HEK293 (cell line): ENCODE measurements around the gene NAALADL2.

Experiments
- CTCF ChIP-seq: fragments of 450-650 bp; formaldehyde crosslinking; IDR thresholded peaks from 2 replicates; pipeline ENCODE4 v1.5.1; 2016; ENCODE audit warnings: missing biosample characterization, missing genetic modification characterization
- YY1 ChIP-seq: fragments of 450-650 bp; formaldehyde crosslinking; IDR thresholded peaks from 2 replicates; pipeline ENCODE4 v1.5.1; 2018; ENCODE audit warnings: missing biosample characterization, missing genetic modification characterization
- ZFP37 ChIP-seq: fragments of 450-650 bp; formaldehyde crosslinking; IDR thresholded peaks from 2 replicates; pipeline ENCODE4 v1.5.1; 2016; ENCODE audit warnings: missing biosample characterization, missing genetic modification characterization
- ZNF292 ChIP-seq: fragments of 450-650 bp; formaldehyde crosslinking; IDR thresholded peaks from 2 replicates; pipeline ENCODE4 v1.5.1; 2016; ENCODE audit warnings: low read depth, missing biosample characterization, missing genetic modification characterization, borderline replicate concordance
- ZNF324 ChIP-seq: fragments of 450-650 bp; formaldehyde crosslinking; IDR thresholded peaks from 2 replicates; pipeline ENCODE4 v1.5.1; 2016; ENCODE audit warnings: missing biosample characterization, missing genetic modification characterization
- ZNF350 ChIP-seq: fragments of 450-650 bp; formaldehyde crosslinking; IDR thresholded peaks from 2 replicates; pipeline ENCODE4 v1.5.0; 2017; ENCODE audit warnings: missing biosample characterization, mild to moderate bottlenecking, missing genetic modification characterization
- ZNF354C ChIP-seq: fragments of 450-650 bp; formaldehyde crosslinking; IDR thresholded peaks from 2 replicates; pipeline ENCODE4 v1.5.1; 2016; ENCODE audit warnings: missing biosample characterization, missing genetic modification characterization, low read depth, borderline replicate concordance
- ZNF558 ChIP-seq: fragments of 450-650 bp; formaldehyde crosslinking; IDR thresholded peaks from 2 replicates; pipeline ENCODE4 v1.5.1; 2016; ENCODE audit warnings: missing biosample characterization, missing genetic modification characterization
- TF ChIP-seq, protein P1 (sequence below): sonication (generic); formaldehyde crosslinking; IDR thresholded peaks from 2 replicates; pipeline ENCODE4 v1.8.1; 2022; ENCODE audit warnings: mild to moderate bottlenecking, moderate library complexity, missing genetic modification reagents
- TF ChIP-seq, protein P2 (sequence below): fragments of 450-650 bp; formaldehyde crosslinking; IDR thresholded peaks from 2 replicates; pipeline ENCODE4 v1.5.1; 2017; ENCODE audit warnings: missing biosample characterization, missing genetic modification characterization

DNA sequence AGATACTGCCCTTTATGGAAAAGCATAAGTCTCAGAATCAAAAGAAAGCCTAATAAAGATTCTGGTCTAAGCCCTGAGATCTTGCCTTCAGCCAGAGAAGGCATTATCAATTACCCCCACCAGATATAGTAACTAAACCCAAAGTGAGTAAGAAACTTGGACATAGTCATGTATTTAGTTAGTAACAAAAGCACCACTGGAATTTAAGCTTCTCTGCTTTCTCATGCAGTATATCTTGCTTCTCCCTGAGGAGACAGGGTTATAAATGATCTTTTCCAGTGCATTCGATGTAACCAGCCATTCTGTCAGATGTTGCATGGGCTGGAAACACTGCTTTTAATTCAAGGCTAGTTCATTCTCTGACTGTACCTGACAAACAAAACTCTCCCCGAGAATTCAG, 946.7 kb downstream of the NAALADL2 start:
- TF ChIP-seq CTCF (tag by site-specific recombination) = no peak
- no peak for TF ChIP-seq ZNF354C
- no peak for TF ChIP-seq YY1
- TF ChIP-seq ZNF292 (tag by site-specific recombination) = no peak
- TF ChIP-seq ZNF350 = no peak
- no peak for TF ChIP-seq ZFP37 (tag by site-specific recombination)
- TF ChIP-seq, protein P1, sequence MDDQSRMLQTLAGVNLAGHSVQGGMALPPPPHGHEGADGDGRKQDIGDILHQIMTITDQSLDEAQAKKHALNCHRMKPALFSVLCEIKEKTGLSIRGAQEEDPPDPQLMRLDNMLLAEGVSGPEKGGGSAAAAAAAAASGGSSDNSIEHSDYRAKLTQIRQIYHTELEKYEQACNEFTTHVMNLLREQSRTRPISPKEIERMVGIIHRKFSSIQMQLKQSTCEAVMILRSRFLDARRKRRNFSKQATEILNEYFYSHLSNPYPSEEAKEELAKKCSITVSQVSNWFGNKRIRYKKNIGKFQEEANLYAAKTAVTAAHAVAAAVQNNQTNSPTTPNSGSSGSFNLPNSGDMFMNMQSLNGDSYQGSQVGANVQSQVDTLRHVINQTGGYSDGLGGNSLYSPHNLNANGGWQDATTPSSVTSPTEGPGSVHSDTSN (CRISPR knock-in tag) = no peak
- TF ChIP-seq, protein P2, sequence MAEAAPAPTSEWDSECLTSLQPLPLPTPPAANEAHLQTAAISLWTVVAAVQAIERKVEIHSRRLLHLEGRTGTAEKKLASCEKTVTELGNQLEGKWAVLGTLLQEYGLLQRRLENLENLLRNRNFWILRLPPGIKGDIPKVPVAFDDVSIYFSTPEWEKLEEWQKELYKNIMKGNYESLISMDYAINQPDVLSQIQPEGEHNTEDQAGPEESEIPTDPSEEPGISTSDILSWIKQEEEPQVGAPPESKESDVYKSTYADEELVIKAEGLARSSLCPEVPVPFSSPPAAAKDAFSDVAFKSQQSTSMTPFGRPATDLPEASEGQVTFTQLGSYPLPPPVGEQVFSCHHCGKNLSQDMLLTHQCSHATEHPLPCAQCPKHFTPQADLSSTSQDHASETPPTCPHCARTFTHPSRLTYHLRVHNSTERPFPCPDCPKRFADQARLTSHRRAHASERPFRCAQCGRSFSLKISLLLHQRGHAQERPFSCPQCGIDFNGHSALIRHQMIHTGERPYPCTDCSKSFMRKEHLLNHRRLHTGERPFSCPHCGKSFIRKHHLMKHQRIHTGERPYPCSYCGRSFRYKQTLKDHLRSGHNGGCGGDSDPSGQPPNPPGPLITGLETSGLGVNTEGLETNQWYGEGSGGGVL (tag by site-specific recombination) = no peak
- no peak for TF ChIP-seq ZNF324
- no peak for TF ChIP-seq ZNF558 (tag by site-specific recombination)
